ENCODE measurements around the gene MEOX2. TPM values are rescaled to one million over a fixed set of nuclear protein-coding genes. Genes with fewer than 3 reads are reported as not detected.

MEOX2 gene
- total RNA-seq, 1 donor from 2014 or later, result not detected

GRCh38 chr7:15707570-15707969 lies 21.1 kb upstream of the MEOX2 start:
- no peak for FAIRE-seq
- no peaks in the 10 kb centered on the region for H3K4me1 Mint-ChIP-seq (ENCODE audit: low read depth, unreplicated experiment)
- no peak for DNase-seq (ENCODE audit: low read depth)

GRCh38 chr7:15703732-15704131 lies 17.2 kb upstream of the MEOX2 start:
- no peak overlapping the region for H3K4me3 Mint-ChIP-seq (ENCODE audit: unreplicated experiment)
- Histone ChIP-seq H2AFZ (ENCODE audit: low read depth, low read length) (no peak overlapping the region), H3K9me3 (ENCODE audit: insufficient read depth, low read depth, low read length) (no peaks in the 10 kb centered on the region), H4K20me1 (ENCODE audit: insufficient read depth, low read length) (no peaks in the 10 kb centered on the region), H3K4me3 (ENCODE audit: insufficient read depth, low read depth, low read length) (no peak overlapping the region), H3K9ac (ENCODE audit: low read length) (no peak overlapping the region), H3K79me2 (ENCODE audit: insufficient read depth, low read length) (no peaks in the 10 kb centered on the region), H3K27me3 (ENCODE audit: insufficient read depth, low read length) (no peaks in the 10 kb centered on the region), H3K27ac (ENCODE audit: low read depth, low read length) (no peak overlapping the region), H3K4me2 (ENCODE audit: low read length) (no peak overlapping the region), H3K36me3 (ENCODE audit: insufficient read depth, low read length) (no peaks in the 10 kb centered on the region), H3K4me1 (ENCODE audit: insufficient read depth, low read length) (no peaks in the 10 kb centered on the region)
- DNase-seq (ENCODE audit: low read depth) (no peak), FAIRE-seq (no peak)
- no peaks in the 10 kb centered on the region for H3K36me3 Mint-ChIP-seq (ENCODE audit: low read depth, unreplicated experiment)
- H3K9me3 Mint-ChIP-seq (ENCODE audit: unreplicated experiment), result no peaks in the 10 kb centered on the region
- H3K27me3 Mint-ChIP-seq (ENCODE audit: low read depth, unreplicated experiment), result no peaks in the 10 kb centered on the region
- no peaks in the 10 kb centered on the region for H3K4me1 Mint-ChIP-seq (ENCODE audit: low read depth, unreplicated experiment)
- no peak for TF ChIP-seq EZH2 (IDR thresholded peaks at IDR 0.05; ENCODE audit: insufficient read depth, low read length)
- no peak for TF ChIP-seq CTCF (IDR thresholded peaks at IDR 0.05; ENCODE audit: insufficient read depth, low read depth, low read length)
- no peak overlapping the region for H3K27ac Mint-ChIP-seq (ENCODE audit: unreplicated experiment)

More at GRCh38 chr7:15707570-15707969, 21.1 kb upstream of the MEOX2 start:
- no peak overlapping the region for H2AFZ ChIP-seq (ENCODE audit: low read depth, low read length)
- no peaks in the 10 kb centered on the region for H4K20me1 ChIP-seq (ENCODE audit: insufficient read depth, low read length)
- no peaks in the 10 kb centered on the region for H3K36me3 Mint-ChIP-seq (ENCODE audit: low read depth, unreplicated experiment)
- H3K4me3 ChIP-seq (ENCODE audit: insufficient read depth, low read depth, low read length), result no peak overlapping the region
- H3K9me3 Mint-ChIP-seq (ENCODE audit: unreplicated experiment), result no peaks in the 10 kb centered on the region
- no peak overlapping the region for H3K4me2 ChIP-seq (ENCODE audit: low read length)
- H3K27me3 Mint-ChIP-seq (ENCODE audit: low read depth, unreplicated experiment), result no peaks in the 10 kb centered on the region
- no peaks in the 10 kb centered on the region for H3K79me2 ChIP-seq (ENCODE audit: insufficient read depth, low read length)
- no peaks in the 10 kb centered on the region for H3K4me1 ChIP-seq (ENCODE audit: insufficient read depth, low read length)
- no peaks in the 10 kb centered on the region for H3K36me3 ChIP-seq (ENCODE audit: insufficient read depth, low read length)
- no peaks in the 10 kb centered on the region for H3K9me3 ChIP-seq (ENCODE audit: insufficient read depth, low read depth, low read length)
- H3K27me3 ChIP-seq (ENCODE audit: insufficient read depth, low read length), result no peaks in the 10 kb centered on the region
- TF ChIP-seq CTCF (IDR thresholded peaks at IDR 0.05; ENCODE audit: insufficient read depth, low read depth, low read length) (no peak), EZH2 (IDR thresholded peaks at IDR 0.05; ENCODE audit: insufficient read depth, low read length) (no peak)
- no peak overlapping the region for H3K27ac ChIP-seq (ENCODE audit: low read depth, low read length)
- no peak overlapping the region for H3K4me3 Mint-ChIP-seq (ENCODE audit: unreplicated experiment)
- no peak overlapping the region for H3K9ac ChIP-seq (ENCODE audit: low read length)
- no peak overlapping the region for H3K27ac Mint-ChIP-seq (ENCODE audit: unreplicated experiment)

- H3K9me3 ChIP-seq (ENCODE audit: insufficient read depth, low read depth, low read length), result no peaks in the 10 kb centered on the region
- FAIRE-seq (no peak), DNase-seq (ENCODE audit: low read depth) (no peak)
- Mint-ChIP-seq H3K27me3 (ENCODE audit: low read depth, unreplicated experiment) (peaks cover 14% of the 10 kb centered on the region), H3K4me3 (ENCODE audit: unreplicated experiment) (no peak overlapping the region), H3K4me1 (ENCODE audit: low read depth, unreplicated experiment) (peaks cover 5% of the 10 kb centered on the region), H3K27ac (ENCODE audit: unreplicated experiment) (no peak overlapping the region), H3K9me3 (ENCODE audit: unreplicated experiment) (no peaks in the 10 kb centered on the region), H3K36me3 (ENCODE audit: low read depth, unreplicated experiment) (no peaks in the 10 kb centered on the region)
- no peak overlapping the region for H2AFZ ChIP-seq (ENCODE audit: low read depth, low read length)
- H3K4me1 ChIP-seq (ENCODE audit: insufficient read depth, low read length), result no peaks in the 10 kb centered on the region
- H3K36me3 ChIP-seq (ENCODE audit: insufficient read depth, low read length), result no peaks in the 10 kb centered on the region
- no peak for TF ChIP-seq EZH2 (IDR thresholded peaks at IDR 0.05; ENCODE audit: insufficient read depth, low read length)
- no peak for TF ChIP-seq CTCF (IDR thresholded peaks at IDR 0.05; ENCODE audit: insufficient read depth, low read depth, low read length)
- H4K20me1 ChIP-seq (ENCODE audit: insufficient read depth, low read length), result no peaks in the 10 kb centered on the region
- H3K9ac ChIP-seq (ENCODE audit: low read length), result no peak overlapping the region
- no peak overlapping the region for H3K4me3 ChIP-seq (ENCODE audit: insufficient read depth, low read depth, low read length)
- H3K27ac ChIP-seq (ENCODE audit: low read depth, low read length), result no peak overlapping the region
- H3K79me2 ChIP-seq (ENCODE audit: insufficient read depth, low read length), result no peaks in the 10 kb centered on the region
- no peak overlapping the region for H3K4me2 ChIP-seq (ENCODE audit: low read length)
- H3K27me3 ChIP-seq (ENCODE audit: insufficient read depth, low read length), result peaks cover 21% of the 10 kb centered on the region
Measured at GRCh38 chr7:15692501-15693020, 6.1 kb upstream of the MEOX2 start.

Data from astrocyte (in vitro differentiated cells and primary cell).